LNCaP clone FGC (cell line): ENCODE data around the gene ATP2A2.

ENCODE experiments used
- DNase-seq: peaks from one replicate; pipeline ENCODE4 v3.0.0-alpha.2; 2011; ENCODE audit warnings: low read depth
- H3K4me3 ChIP-seq: 2 replicates; pipeline ENCODE4 v1.5.1; 2011; ENCODE audit warnings: mild to moderate bottlenecking, low read depth, low read length, control low read depth
- TF ChIP-seq, protein P1 (sequence below): IDR thresholded peaks from 2 replicates; pipeline ENCODE4 v1.5.1; 2012; ENCODE audit warnings: mild to moderate bottlenecking; ENCODE audit not compliant: control insufficient read depth, insufficient read depth; ENCODE audit errors: extremely low read depth

The ATP2A2 gene

DNA sequence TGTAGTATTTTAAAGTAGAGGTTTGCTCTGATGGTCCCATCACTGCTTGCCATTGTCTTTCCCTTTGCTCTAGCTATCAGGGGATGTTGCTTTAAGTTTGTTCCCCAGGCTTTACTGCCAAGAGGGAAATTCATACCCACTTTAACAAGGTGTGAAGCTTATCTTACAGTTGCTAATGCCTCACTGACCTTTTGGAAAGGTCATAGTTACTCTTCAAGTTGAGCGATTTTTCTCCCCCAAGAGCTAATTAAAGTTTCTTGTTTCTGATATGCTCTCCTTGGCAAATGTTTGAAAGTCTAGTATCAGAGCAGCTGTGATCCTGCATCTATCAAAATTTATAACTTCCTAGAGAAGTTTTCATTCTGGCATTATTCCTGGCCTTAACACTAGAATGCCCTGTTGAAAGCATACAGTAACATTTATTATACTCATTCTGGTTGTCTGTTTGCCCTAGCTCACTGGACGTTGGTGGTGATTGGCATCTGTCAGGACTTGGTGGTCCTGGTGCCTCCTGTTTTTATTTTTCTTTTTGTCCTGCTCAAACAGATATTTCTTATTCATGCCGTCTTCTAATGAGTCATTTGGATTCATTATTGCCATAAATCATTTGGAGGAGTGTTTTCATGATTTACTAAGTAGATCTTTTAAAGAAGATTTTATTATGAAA is 8.1 kb downstream of the ATP2A2 start:
- H3K4me3 ChIP-seq = no peak overlapping the region
- DNase-seq = no peak
- TF ChIP-seq, protein P1, sequence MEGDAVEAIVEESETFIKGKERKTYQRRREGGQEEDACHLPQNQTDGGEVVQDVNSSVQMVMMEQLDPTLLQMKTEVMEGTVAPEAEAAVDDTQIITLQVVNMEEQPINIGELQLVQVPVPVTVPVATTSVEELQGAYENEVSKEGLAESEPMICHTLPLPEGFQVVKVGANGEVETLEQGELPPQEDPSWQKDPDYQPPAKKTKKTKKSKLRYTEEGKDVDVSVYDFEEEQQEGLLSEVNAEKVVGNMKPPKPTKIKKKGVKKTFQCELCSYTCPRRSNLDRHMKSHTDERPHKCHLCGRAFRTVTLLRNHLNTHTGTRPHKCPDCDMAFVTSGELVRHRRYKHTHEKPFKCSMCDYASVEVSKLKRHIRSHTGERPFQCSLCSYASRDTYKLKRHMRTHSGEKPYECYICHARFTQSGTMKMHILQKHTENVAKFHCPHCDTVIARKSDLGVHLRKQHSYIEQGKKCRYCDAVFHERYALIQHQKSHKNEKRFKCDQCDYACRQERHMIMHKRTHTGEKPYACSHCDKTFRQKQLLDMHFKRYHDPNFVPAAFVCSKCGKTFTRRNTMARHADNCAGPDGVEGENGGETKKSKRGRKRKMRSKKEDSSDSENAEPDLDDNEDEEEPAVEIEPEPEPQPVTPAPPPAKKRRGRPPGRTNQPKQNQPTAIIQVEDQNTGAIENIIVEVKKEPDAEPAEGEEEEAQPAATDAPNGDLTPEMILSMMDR = no peak

DNA sequence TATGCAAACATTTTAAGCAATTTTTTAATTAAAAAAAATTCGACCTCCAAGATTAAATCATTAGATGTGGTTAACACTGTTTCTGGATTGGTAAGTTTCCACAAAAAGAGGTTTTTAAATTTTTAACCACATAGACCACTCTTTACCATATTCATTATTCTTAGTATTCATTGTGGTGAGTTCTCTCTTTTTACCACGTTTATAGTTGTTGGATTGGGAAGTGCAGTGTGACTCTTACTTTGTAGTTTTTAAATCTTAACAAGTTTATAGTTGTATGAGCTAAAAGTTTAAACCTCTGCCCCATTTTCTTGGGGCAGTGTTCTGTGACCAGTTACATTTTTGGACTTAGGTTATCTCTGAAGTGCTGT is 8.6 kb downstream of the ATP2A2 start:
- DNase-seq = no peak
- TF ChIP-seq, protein P1 = no peak
- no peak overlapping the region for H3K4me3 ChIP-seq

DNA sequence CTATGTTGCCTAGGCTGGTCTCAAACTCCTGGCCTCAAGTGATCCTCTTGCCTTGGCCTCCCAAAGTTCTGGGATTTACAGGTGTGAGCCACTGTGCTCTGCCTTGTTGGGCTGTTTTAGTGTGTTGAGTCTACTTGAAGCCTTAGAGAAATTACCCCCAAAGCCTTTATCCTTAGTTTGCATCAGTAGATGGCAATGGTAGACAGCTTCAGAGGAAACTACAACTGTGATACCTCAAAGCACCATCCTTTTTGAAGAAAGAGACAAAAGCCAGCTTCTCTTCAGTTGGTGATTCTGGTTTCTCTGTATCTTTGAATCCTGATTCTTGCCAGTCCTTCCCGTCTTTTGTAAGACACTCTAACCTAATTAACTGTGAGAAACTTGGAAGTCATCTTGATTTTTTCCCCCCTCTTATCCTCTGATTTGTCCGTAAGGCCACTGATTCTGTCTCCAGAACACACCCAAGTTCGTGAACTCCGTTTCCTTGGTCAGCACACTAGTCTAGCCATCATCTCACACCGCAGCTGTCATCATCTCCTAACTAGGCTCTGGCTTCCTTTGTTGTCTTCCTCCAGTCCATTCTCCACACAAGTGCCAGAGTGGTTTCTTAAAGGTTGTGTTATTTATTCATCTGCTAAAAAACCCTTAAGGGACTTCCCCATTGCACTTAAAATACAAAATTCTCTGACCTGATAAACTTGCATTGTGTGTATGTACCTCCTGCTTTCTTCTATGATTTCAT is 20.2 kb downstream of the ATP2A2 start:
- no peak for DNase-seq
- no peak overlapping the region for H3K4me3 ChIP-seq
- TF ChIP-seq, protein P1 = no peak

DNA sequence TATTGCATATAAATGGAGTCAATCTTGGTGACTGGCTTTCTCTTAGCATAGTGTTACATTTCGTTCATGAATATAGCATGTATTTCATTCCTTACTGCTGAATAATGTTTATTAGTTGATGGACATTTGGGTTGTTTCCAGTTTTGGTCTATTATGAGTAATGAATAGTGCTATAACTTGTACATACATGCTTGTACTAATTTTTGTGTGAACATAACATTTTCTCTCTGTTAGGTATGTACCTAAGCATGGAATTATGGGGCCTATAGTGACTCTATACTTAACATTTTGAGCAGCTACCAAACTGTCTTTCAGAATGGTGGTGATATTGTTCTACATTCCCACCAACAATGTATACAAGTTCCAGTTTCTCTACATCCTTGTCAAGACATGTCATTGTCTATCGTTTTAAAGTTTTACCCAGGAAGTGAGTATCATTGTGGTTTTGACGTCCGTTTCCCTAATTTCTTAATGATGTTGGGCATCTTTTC is 23.1 kb downstream of the ATP2A2 start:
- no peak overlapping the region for H3K4me3 ChIP-seq
- no peak for DNase-seq
- TF ChIP-seq, protein P1 = no peak

DNA sequence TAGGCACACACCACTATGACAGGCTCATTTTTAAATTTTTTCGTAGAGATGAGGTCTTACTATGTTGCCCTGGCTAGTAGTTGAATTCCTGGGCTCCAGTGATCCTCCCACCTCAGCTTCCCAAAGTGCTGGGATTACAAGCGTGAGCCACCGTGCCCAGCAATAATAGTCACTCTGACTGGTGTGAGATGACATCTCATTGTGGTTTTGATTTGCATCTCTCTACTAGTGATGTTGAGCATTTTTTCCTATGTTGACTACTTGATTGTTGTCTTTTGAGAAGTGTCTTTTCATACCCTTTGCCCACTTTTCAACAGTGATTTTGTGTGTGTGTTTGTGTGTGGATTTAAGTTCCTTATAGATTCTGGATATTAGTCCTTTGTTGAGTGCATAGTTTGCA is 26.3 kb downstream of the ATP2A2 start:
- no peak for DNase-seq
- TF ChIP-seq, protein P1 = no peak
- H3K4me3 ChIP-seq = no peak overlapping the region

DNA sequence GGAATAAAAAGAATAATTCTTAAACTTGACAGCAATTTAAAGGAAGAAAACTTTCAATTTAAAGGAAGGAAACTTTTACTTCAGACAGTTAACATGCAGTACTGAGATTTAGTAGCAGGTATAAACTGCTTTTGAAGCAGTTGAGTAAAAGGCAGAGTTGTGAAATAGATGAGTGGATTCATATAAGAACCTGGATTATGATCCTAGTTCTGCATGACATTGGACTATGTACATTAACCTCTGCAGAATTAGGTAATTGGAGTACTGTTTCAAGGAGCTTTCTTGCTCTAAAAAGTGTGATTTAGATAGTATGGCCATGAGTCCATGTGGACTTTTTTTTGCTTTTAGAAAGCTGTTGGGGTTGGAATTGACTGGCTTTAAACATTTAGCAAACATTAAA is 29.7 kb downstream of the ATP2A2 start:
- no peak for DNase-seq
- TF ChIP-seq, protein P1 = no peak
- no peak overlapping the region for H3K4me3 ChIP-seq
